CD4-positive, alpha-beta T cell treated with Interleukin-4 for 1 hour (primary cell): ENCODE data around the gene AKNA.
"Not testable (repeated sequence)": the region's sequence is repeated elsewhere in the genome, so short reads cannot be mapped to it uniquely, and the experiment has no call there.

Source experiments
- DNase-seq, 2 donors: peaks; one replicate each; pipeline ENCODE4 v3.0.0-alpha.2; 2020 to 2022

The AKNA gene

DNA sequence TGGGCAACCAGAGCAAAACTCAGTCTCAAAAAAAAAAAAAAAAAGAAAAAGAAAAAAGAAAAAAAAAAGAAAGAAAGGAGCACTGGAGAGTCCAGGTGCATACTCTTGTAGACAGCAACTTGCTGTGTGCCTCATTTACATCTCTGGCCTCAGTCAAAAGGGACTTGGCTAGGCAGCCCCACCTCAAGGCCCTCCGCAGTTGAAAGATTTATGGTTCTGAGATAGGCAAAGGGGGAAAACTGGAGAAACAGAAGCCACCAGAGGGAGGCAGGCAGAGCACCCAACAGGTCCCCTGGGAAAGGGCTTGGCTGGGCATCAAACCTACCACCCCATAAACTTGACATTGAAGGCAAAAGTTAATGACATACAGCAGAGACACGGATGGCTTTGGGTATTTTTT lies 52.0 kb downstream of the AKNA start:
- DNase-seq = no peak

DNA sequence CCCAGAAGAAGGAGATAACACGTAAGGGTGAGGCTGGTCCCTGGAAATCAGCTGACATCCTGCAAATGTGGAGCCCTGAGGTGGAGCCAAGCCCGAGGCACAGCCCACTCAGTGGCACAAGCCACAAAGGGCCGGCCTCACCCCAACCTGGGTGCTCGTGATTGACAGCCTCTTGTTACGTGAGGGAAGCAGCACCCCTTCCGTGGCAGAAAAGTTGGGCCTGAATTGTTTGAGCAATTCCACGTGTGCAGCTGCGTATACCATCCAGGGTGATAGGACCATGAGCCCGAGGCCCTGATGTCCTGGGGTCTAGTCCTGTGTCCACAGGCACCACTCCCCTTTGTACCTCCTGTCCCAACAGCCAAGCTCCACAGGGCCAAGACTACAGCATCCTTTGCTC lies 53.3 kb downstream of the AKNA start:
- no peak for DNase-seq

DNA sequence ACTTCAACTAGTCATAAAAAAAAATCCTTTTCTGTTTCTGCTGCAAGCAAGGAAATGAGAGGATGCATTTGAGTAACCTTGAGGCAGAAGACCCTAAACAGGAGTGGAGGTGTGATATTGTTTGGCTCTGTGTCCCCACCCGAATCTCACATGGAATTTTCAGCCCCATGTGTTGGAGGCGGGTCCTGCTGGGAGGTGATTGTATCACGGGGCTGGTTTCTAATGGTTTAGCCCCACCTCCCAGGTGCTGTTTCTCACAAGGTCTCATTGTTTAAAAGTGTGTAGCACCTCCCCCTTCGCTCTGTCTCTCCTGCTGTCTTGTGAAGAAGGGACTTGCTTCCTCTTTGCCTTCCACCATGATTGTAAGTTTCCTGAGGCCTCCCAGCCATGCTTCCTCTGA lies 54.1 kb downstream of the AKNA start:
- not testable (repeated sequence) for DNase-seq

DNA sequence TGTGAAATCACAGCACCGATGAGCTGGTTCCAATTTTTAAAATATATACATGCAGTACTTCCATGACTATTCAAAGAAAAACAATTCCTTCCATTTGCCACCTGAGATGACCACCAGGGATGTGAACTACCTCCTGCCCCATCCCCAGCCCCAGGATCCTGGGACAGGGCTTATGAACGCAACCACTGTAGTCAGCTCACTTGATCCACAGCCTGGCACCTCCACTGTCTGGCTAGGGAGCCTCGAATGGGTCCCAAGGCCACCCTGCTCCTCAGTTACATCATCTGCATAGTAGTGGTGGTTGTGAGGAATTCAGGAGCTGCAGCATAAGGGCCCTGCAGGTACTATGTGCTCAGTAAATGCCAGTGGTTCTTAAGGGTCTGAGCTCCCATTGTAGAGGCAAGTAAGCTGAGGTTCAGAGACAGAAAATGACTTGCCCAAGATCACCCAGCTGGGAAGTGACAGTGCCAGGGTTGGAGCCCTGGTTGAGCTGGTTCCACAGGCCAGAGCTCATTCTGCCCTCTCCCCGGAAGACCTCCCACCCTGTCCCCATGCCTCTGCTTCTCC lies 55.2 kb downstream of the AKNA start:
- DNase-seq = not testable (repeated sequence)

DNA sequence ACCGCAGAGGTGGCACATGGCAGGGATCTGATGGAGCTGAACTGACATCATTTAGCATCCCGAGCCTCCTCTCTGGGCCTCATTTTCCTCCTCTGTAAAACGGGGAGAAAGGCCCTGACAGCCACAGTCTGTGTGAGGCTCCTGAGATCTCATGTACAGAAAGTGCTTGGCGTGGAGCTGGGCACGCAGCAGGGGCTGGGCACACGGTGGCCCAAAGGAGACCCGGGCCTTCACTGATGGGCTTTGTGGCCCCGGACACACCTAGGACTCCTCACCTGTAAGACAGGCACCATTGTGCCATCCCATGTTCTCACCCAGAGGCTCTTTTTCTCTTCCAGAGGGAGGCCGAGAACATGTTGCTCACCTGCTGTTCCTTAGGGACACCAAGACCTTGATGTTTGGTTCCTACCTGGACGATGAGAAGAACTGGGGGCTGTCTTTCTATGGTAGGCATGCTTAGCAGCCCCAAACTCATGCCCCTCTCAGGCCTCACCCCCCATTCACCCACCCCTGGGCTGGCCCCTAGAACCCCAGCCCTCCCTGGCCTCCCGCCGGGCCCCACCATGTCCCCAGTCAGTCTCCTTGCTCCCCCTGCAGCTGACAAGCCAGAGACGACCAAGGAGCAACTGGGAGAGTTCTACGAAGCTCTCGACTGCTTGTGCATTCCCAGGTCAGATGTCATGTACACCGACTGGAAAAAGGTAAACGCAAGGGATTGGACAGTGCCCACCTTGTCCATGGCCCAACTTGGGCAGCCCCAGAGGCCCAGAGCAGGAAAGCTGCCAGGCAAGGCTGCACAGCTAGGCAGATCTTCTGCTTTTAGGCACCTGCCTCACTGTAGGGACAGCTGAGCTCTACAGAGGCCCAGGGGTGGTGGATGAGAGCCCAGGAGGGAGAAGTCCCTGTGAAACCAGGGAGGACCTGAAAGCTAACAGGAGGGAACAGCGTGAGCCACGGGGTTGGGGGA lies 56.3 kb downstream of the AKNA start:
- not testable (repeated sequence) for DNase-seq

DNA sequence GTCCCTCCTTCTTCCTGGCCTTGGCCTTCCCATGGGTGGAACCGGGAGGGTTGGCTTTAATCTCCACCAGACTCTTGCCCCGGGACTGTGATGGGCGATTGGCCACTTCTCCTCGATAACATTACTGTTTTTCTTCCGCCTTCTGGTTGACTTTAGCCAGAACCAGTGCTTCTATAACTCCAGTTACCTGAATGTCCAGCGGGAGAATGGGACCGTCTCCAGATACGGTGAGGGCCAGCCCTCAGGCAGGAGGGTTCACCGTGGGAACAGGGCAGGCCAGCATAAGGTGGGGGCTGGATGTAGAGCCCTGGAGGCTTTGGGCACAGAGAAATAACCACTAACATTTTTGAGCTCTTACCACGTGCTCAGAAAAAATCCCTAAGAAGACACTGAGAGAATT lies 57.1 kb downstream of the AKNA start:
- DNase-seq = no peak

DNA sequence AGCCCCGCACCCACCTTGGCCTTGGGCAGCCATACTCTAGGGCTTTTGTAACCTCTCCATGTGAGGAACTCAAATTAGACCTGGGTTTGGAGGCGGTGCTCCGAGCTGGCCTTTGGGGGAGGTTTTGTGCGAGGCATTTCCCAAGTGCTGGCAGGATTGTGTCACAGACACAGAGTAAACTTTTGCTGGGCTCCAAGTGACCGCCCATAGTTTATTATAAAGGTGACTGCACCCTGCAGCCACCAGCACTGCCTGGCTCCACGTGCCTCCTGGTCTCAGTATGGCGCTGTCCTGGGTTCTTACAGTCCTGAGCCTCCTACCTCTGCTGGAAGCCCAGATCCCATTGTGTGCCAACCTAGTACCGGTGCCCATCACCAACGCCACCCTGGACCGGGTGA lies 58.2 kb downstream of the AKNA start, which contains the start of gene ORM2:
TSS of gene ORM2 (plus strand) at position 245 of the 398 bp plus-strand sequence. CDS start at position 281, 36 bp downstream.
- not testable (repeated sequence) for DNase-seq

DNA sequence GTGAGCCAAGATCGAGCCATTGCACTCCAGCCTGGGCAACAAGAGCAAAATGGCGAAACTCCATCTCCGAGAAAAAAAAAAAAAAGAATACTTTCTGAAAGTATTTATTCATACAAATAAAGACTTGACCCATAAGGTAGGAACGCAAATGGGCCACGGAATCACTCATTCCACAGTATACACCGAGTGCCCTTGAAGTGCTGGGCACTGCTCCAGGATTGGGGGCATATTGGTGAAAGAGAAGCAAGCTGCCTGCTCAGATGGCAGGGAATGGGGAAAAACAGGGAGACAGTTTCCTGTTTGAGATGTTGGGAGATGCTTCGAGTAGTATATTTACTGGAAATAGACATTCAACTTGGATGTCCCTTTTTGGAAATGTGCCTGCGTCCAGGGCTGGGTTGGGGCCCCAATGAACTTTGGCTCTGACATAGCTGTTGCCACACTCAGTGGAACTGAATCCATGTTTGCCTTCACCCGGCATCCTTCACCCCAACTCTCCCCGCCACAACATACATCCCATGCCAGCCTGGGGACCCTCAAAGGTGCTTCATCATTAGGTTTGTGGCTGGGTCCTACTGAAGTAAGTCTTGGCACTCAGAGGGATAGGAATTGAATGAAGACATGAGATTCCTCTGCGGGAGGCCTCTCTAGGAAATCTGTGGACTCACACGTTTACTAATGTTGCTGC lies 58.7 kb downstream of the AKNA start:
- not testable (repeated sequence) for DNase-seq

DNA sequence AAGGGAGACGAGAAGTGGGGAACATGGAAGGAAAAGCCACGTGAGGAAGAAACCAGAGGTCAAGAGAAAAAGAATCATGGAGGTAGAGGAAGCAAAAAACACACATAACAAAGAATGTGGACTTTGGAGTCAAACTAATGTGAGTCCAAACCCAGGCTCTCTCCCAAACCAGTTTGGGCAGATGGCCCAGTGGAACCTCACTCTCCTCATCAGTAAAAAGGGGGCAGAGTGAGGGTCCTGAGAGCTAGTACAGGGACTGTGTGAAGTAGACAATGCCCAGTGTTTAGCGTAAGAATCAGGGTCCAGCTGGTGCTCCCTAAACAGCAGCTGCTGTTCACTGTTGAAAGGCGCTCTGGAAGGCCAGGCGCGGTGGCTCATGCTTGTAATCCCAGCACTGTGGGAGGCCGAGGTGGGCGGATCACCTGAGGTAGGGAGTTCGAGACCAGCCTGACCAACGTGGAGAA lies 59.4 kb downstream of the AKNA start:
- not testable (repeated sequence) for DNase-seq

DNA sequence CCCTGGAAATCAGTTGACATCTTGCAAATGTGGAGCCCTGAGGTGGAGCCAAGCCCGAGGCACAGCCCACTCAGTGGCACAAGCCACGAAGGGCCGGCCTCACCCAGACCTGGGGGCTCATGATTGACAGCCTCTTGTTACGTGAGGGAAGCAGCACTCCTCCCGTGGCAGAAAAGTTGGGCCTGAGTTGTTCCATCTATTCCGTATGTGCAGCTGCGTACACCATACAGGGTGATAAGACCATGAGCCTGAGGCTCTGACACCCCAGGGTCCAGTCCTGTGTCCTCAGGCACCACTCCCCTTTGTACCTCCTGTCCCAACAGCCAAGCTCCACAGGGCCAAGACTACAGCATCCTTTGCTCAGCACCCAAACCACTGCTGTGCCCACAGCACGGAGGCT lies 60.0 kb downstream of the AKNA start:
- DNase-seq = no peak

DNA sequence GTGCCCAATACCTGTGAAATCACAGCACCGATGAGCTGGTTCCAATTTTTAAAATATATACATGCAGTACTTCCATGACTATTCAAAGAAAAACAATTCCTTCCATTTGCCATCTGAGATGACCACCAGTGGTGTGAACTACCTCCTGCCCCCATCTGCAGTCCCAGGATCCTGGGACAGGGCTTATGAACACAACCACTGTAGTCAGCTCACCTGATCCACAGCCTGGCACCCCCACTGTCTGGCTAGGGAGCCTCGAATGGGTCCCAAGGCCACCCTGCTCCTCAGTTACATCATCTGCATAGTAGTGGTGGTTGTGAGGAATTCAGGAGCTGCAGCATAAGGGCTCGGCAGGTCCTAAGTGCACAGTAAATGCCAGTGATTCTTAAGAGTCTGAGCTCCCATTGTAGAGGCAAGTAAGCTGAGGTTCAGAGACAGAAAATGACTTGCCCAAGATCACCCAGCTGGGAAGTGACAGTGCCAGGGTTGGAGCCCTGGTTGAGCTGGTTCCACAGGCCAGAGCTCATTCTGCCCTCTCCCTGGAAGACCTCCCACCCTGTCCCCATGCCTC lies 62.0 kb downstream of the AKNA start:
- DNase-seq = not testable (repeated sequence)

DNA sequence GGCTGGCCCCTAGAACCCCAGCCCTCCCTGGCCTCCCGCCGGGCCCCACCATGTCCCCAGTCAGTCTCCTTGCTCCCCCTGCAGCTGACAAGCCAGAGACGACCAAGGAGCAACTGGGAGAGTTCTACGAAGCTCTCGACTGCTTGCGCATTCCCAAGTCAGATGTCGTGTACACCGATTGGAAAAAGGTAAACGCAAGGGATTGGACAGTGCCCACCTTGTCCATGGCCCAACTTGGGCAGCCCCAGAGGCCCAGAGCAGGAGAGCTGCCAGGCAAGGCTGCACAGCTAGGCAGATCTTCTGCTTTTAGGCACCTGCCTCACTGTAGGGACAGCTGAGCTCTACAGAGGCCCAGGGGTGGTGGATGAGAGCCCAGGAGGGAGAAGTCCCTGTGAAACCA lies 62.8 kb downstream of the AKNA start:
- not testable (repeated sequence) for DNase-seq

DNA sequence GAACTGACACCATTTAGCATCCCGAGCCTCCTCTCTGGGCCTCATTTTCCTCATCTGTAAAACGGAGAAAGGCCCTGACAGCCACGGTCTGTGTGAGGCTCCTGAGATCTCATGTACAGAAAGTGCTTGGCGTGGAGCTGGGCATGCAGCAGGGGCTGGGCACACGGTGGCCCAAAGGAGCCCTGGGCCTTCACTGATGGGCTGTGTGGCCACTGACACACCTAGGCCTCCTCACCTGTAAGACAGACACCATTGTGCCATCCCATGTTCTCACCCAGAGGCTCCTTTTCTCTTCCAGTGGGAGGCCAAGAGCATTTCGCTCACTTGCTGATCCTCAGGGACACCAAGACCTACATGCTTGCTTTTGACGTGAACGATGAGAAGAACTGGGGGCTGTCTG lies 63.3 kb downstream of the AKNA start:
- DNase-seq = no peak

DNA sequence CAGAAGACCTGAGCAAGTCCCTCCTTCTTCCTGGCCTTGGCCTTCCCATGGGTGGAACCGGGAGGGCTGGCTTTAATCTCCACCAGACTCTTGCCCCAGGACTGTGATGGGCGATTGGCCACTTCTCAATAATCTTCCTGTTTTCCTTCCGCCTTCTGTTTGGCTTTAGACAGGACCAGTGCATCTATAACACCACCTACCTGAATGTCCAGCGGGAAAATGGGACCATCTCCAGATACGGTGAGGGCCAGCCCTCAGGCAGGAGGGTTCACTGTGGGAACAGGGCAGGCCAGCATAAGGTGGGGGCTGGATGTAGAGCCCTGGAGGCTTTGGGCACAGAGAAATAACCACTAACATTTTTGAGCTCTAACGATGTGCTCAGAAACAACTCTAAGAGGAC lies 63.9 kb downstream of the AKNA start:
- not testable (repeated sequence) for DNase-seq

DNA sequence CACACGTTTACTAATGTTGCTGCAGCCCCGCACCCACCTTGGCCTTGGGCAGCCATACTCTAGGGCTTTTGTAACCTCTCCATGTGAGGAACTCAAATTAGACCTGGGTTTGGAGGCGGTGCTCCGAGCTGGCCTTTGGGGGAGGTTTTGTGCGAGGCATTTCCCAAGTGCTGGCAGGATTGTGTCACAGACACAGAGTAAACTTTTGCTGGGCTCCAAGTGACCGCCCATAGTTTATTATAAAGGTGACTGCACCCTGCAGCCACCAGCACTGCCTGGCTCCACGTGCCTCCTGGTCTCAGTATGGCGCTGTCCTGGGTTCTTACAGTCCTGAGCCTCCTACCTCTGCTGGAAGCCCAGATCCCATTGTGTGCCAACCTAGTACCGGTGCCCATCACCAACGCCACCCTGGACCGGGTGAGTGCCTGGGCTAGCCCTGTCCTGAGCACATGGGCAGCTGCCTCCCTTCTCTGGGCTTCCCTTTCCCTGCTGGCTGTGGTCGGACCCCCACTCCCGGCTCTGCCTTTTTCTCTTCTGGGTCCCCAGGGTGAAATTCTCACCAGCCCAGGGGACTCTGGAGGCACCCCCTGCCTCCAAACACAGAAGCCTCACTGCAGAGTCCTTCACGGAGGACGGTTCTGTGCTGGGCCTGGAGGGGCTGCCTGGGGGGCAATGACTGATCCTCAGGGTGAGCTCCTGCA lies 64.8 kb downstream of the AKNA start, which contains the start of gene ORM1:
TSS of gene ORM1 (plus strand) at position 268 of the 701 bp plus-strand sequence. CDS start at position 304, 36 bp downstream.
- not testable (repeated sequence) for DNase-seq

DNA sequence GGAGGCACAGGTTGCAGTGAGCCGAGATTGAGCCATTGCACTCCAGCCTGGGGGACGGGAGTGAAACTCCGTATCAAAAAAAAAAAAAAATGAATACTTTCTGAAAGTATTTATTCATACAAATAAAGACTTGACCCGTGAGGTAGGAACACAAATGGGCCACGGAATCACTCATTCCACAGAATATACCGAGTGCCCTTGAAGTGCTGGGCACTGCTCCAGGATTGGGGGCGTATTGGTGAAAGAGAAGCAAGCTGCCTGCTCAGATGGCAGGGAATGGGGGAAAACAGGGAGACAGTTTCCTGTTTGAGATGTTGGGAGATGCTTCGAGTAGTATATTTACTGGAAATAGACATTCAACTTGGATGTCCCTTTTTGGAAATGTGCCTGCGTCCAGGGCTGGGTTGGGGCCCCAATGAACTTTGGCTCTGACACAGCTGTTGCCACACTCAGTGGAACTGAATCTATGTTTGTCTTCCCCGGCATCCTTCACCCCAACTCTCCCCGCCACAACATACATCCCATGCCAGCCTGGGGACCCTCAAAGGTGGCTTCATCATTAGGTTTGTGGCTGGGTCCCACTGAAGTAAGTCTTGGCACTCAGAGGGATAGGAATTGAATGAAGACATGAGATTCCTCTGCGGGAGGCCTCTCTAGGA lies 65.5 kb downstream of the AKNA start:
- DNase-seq = not testable (repeated sequence)

DNA sequence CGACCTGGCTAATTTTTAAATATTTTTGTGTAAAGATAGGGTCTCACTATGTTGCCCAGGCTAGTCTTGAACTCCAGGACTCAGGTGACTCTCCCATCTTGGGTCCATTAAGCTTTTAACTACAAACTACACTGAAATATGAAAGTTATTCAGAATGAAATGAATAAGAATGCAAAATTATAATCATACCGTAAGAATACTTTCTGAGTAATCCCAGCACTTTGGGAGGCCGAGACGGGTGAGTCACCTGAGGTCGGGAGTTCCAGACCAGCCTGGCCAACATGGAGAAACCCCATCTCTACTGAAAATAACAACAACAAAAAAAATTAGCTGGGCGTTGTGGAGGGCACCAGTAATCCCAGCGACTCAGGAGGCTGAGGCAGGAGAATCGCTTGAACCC lies 66.0 kb downstream of the AKNA start:
- DNase-seq = no peak

DNA sequence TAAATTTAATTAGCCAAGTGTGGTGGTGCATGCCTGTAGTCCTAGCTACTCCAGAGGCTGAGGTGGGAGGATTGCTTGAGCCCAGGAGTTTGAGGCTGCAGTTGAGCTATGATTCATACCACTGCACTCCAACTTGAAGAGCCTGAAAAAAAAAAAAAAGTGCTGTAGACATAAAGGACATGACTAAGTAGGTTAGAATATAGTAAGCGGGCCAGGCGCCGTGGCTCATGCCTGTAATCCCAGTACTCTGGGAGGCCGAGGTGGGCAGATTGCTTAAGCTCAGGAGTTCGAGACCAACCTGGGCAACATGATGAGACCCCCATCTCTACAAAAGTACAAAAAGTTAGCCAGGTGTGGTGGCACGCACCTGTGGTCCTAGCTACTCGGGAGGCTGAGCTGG lies 67.1 kb downstream of the AKNA start:
- DNase-seq = not testable (repeated sequence)

DNA sequence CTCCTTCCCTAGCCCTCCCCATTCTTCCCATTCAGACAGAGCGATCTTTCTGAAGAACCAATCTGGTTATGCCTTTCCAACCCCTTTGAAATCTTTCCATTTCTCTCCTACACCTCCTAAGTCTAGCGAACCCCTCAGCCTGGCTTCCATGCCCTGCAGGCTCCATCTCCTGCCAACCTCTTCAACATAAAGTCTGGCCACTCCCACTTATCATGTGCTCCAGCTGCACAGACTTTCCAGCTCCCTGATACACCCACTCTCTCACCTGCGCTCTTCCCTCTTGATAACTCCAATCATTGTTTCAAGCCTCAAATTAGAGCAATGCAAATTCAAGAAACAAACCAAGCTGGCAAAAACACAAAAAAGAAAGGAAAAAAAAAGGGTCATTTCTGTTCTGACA lies 68.6 kb downstream of the AKNA start:
- DNase-seq = peak in 1 of 2 donors; percentile 1

DNA sequence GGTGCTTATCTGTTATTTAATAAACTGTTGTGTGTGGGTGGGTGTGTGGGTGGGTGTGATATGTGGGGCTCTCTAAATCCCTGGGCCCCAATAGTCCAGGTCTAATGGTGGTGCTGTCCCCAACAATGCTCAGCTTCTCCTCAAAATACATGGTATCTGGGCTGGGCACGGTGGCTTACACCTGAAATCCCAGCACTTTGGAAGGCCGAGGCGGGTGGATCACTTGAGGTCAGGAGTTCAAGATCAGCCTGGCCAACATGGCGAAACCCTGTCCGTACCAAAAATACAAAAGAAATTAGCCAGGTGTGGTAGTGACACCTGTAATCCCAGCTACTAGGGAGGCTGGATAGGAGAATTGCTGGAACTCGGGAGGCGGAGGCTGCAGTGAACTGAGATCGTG lies 69.4 kb downstream of the AKNA start:
- peak in 1 of 2 donors; percentile 5 for DNase-seq

DNA sequence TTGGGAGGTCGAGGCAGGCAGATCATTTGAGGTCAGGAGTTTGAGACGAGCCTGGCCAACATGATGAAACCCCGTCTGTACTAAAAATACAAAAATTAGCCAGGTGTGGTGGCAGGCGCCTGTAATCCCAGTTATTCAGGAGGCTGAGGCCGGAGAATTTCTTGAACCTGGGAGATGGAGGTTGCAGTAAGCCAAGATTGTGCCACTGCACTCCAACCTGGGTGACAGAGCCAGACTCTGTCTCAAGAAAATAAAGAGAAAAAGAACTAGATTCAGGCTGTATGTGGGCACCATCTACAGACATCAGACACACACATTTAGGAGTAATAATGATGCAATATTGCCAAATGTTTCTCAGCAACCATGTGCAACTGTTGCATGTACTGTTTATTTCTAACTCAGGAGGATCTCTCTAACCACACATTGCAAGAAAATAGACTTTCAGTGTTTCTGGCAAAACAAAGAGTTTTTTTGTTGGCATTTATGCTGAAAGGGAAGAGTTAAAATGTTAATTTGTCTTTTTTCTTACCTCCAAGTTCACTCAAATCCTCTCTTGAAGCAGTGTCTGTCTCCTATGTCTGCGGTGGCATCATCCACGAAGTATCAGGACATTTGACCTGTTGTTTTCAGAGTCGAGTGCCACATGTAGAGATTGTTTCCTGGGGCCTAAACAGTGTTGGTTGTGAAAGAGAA lies 70.0 kb downstream of the AKNA start:
- DNase-seq = peak in 1 of 2 donors; percentile 6
